GM12892 (cell line): ENCODE results near the gene SLX1A.

Source experiments
- POLR2A ChIP-seq: IDR thresholded peaks from 2 replicates; pipeline ENCODE4 v1.6.1; 2011; ENCODE audit warnings: low read depth, low read length, control low read depth
- POLR2AphosphoS5 ChIP-seq: IDR thresholded peaks from 2 replicates; pipeline ENCODE4 v1.6.1; 2011; ENCODE audit warnings: low read depth, low read length, control low read depth
- TAF1 ChIP-seq: IDR thresholded peaks from 2 replicates; pipeline ENCODE4 v1.6.1; 2011; ENCODE audit warnings: low read depth, mild to moderate bottlenecking, control low read depth, low read length, borderline replicate concordance

DNA sequence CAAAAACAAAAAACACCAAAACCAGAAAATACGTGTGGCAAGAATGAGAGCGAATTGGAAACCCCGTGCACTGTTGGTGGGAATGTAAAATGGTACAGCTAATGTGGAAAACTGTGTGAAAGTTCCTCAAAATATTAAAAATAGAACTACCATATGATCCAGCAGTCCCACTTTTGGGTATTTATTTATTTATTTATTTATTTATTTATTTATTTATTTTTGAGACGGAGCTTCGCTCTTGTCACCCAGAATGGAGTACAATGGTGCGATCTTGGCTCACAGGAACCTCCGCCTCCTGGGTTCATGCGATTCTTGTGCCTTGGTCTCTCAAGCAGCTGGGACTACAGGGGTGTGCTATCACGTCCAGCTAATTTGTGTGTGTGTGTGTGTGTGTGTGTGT is 41.2 kb upstream of the SLX1A start:
- TF ChIP-seq POLR2AphosphoS5: no peak
- TF ChIP-seq POLR2A: no peak
- TF ChIP-seq TAF1: no peak
